ENCODE measurements around the gene CBY1.

GRCh38 chr22:38707984-38708383 is 51.5 kb downstream of the CBY1 start:
- TF ChIP-seq, protein P1, sequence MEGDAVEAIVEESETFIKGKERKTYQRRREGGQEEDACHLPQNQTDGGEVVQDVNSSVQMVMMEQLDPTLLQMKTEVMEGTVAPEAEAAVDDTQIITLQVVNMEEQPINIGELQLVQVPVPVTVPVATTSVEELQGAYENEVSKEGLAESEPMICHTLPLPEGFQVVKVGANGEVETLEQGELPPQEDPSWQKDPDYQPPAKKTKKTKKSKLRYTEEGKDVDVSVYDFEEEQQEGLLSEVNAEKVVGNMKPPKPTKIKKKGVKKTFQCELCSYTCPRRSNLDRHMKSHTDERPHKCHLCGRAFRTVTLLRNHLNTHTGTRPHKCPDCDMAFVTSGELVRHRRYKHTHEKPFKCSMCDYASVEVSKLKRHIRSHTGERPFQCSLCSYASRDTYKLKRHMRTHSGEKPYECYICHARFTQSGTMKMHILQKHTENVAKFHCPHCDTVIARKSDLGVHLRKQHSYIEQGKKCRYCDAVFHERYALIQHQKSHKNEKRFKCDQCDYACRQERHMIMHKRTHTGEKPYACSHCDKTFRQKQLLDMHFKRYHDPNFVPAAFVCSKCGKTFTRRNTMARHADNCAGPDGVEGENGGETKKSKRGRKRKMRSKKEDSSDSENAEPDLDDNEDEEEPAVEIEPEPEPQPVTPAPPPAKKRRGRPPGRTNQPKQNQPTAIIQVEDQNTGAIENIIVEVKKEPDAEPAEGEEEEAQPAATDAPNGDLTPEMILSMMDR (conservative IDR thresholded peaks at IDR 0.05; ENCODE audit: low read depth, low read length), result no peak
- TF ChIP-seq EZH2phosphoT487 (IDR thresholded peaks at IDR 0.05; ENCODE audit: borderline replicate concordance, low read length), result no peak
- no peak for TF ChIP-seq EZH2 (IDR thresholded peaks at IDR 0.05; ENCODE audit: low read length, unreplicated experiment)

All from PC-3 (cell line).